ENCODE measurements around the gene ZBTB45.
"Not testable (repeated sequence)": the region's sequence is repeated elsewhere in the genome, so short reads cannot be mapped to it uniquely, and the experiment has no call there.

Gene ZBTB45

GRCh38 chr19:58507602-58508223 is 11.9 kb downstream of the ZBTB45 start:
- H3K9me3 ChIP-seq (ENCODE audit: control insufficient read depth, insufficient read depth, low read length); H3K27me3 ChIP-seq (ENCODE audit: control insufficient read depth, insufficient read depth, low read length); H3K36me3 ChIP-seq (ENCODE audit: control insufficient read depth, insufficient read depth, low read length); H3K27ac ChIP-seq (ENCODE audit: low read length); DNase-seq (ENCODE audit: low read depth, low spot score); H3K4me3 ChIP-seq (ENCODE audit: low read length); H3K4me1 ChIP-seq (ENCODE audit: control insufficient read depth, insufficient read depth, low read length): not testable (repeated sequence)
- no CpG with 5 or more reads among the region's 8 CpGs for WGBS (ENCODE audit: insufficient coverage, insufficient read length)

GRCh38 chr19:58500242-58500641 is 19.4 kb downstream of the ZBTB45 start:
- no CpG with 5 or more reads among the region's 14 CpGs for WGBS (ENCODE audit: insufficient coverage, insufficient read length)
- Histone ChIP-seq H3K36me3 (ENCODE audit: control insufficient read depth, insufficient read depth, low read length) (no peaks in the 10 kb centered on the region), H3K27ac (ENCODE audit: low read length) (no peak overlapping the region), H3K9me3 (ENCODE audit: control insufficient read depth, insufficient read depth, low read length) (no peaks in the 10 kb centered on the region), H3K4me3 (ENCODE audit: low read length) (no peak overlapping the region; the same call in 1 of the 2 replicates), H3K4me1 (ENCODE audit: control insufficient read depth, insufficient read depth, low read length) (peaks cover 4% of the 10 kb centered on the region; the same call in 1 of the 2 replicates), H3K27me3 (ENCODE audit: control insufficient read depth, insufficient read depth, low read length) (no peaks in the 10 kb centered on the region)
- DNase-seq (ENCODE audit: low read depth, low spot score) = no peak

- H3K27ac ChIP-seq (ENCODE audit: low read length) = no peak overlapping the region
- DNase-seq (ENCODE audit: low read depth, low spot score) = peak; percentile 88
- peaks cover 4% of the 10 kb centered on the region; the same call in 1 of the 2 replicates for H3K4me1 ChIP-seq (ENCODE audit: control insufficient read depth, insufficient read depth, low read length)
- peak overlapping the region; percentile 82 for H3K4me3 ChIP-seq (ENCODE audit: low read length)
- H3K36me3 ChIP-seq (ENCODE audit: control insufficient read depth, insufficient read depth, low read length) = no peaks in the 10 kb centered on the region
- WGBS (ENCODE audit: insufficient coverage, insufficient read length) = no CpG with 5 or more reads among the region's 60 CpGs
- no peaks in the 10 kb centered on the region for H3K9me3 ChIP-seq (ENCODE audit: control insufficient read depth, insufficient read depth, low read length)
- no peaks in the 10 kb centered on the region for H3K27me3 ChIP-seq (ENCODE audit: control insufficient read depth, insufficient read depth, low read length)
Observed at GRCh38 chr19:58499021-58499927, 20.3 kb downstream of the ZBTB45 start.

DNA sequence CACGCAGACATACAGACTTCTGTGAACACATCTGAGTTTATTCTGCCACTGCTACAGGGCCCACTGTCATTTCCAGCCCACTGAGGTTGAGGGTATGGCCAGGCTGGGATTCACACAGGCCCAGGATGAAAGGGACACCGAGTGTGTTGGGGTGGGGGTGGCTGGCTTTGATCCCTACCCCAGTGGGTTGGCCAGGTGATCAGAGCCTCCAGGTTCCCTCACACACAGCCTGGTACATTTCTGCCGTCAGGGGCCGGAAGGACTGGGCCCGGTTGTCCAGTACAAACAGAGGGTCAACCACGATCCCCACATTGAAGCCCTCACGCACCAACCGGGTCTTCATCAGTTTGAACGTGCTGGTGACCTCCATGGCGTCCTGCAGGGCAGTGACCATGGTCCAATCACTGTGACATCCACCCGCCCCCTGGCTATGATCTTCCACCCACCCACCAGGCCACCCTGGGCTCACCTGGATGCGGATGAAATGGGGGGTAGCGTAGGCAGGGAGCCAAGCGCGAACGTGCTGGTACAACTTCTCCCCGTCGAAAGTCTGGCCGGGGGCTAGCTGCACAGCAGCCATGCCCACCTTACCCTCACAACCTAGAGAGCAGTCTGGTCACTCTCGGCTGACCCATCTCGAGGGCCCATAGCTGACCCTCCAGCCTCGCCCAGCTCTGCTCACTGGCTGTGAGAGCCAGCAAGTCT is 21.1 kb downstream of the ZBTB45 start:
- Histone ChIP-seq H3K27me3 (ENCODE audit: control insufficient read depth, insufficient read depth, low read length) (no peaks in the 10 kb centered on the region), H3K36me3 (ENCODE audit: control insufficient read depth, insufficient read depth, low read length) (no peaks in the 10 kb centered on the region), H3K9me3 (ENCODE audit: control insufficient read depth, insufficient read depth, low read length) (no peaks in the 10 kb centered on the region), H3K27ac (ENCODE audit: low read length) (no peak overlapping the region), H3K4me1 (ENCODE audit: control insufficient read depth, insufficient read depth, low read length) (peaks cover 4% of the 10 kb centered on the region; the same call in 1 of the 2 replicates), H3K4me3 (ENCODE audit: low read length) (peak overlapping the region; percentile 82)
- WGBS (ENCODE audit: insufficient coverage, insufficient read length) = no CpG with 5 or more reads among the region's 22 CpGs
- DNase-seq (ENCODE audit: low read depth, low spot score) = no peak

DNA sequence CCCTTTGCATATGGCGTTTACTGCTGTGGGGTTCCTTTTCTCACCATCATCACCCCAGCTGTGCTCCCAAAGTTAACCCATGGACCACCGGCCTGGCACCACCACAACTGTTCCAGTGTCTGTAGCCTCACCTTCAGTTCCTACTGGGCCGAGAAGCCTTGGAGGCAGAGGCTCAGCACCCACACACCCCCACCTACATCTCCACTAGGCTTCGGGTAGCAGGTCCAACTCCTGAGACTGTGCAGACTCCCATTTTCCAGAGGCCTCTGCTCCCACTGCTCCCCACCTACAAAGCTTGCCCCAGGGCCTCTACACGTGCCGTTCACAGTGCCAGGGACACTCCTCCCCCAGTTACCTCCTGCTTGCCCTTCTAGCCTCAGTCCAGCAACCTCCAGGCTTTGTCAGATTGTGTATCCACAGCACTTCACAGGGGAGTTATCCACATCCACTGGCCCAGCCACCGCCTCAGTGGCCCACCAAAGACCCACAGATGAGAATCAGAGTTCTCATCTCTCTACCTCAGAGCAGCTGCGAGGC is 21.9 kb downstream of the ZBTB45 start:
- Histone ChIP-seq H3K36me3 (ENCODE audit: control insufficient read depth, insufficient read depth, low read length) (no peaks in the 10 kb centered on the region), H3K4me3 (ENCODE audit: low read length) (no peak overlapping the region), H3K27ac (ENCODE audit: low read length) (no peak overlapping the region), H3K27me3 (ENCODE audit: control insufficient read depth, insufficient read depth, low read length) (no peaks in the 10 kb centered on the region), H3K9me3 (ENCODE audit: control insufficient read depth, insufficient read depth, low read length) (no peaks in the 10 kb centered on the region), H3K4me1 (ENCODE audit: control insufficient read depth, insufficient read depth, low read length) (peaks cover 4% of the 10 kb centered on the region; the same call in 1 of the 2 replicates)
- WGBS (ENCODE audit: insufficient coverage, insufficient read length) = no CpG with 5 or more reads among the region's 8 CpGs
- no peak for DNase-seq (ENCODE audit: low read depth, low spot score)

DNA sequence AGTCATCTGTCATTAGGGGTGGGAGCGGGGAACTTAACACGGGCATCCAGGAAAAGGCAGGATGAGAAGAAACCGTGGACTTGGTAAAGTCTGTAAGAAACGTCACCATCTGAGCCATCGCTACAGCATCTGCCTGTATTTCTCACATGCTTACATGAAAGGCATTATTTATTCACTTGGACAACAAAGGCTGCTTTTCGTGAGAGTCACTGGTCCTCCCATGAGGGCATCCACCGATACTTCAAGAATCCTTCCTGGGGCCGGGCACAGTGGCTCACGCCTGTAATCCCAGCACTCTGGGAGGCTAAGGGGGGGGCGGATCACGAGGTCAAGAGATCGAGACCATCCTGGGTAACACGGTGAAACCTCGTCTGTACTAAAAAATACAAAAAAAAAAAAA is 27.3 kb downstream of the ZBTB45 start:
- H3K36me3 ChIP-seq (ENCODE audit: control insufficient read depth, insufficient read depth, low read length) = no peaks in the 10 kb centered on the region
- no peaks in the 10 kb centered on the region for H3K27me3 ChIP-seq (ENCODE audit: control insufficient read depth, insufficient read depth, low read length)
- H3K4me1 ChIP-seq (ENCODE audit: control insufficient read depth, insufficient read depth, low read length) = no peaks in the 10 kb centered on the region
- no peak for DNase-seq (ENCODE audit: low read depth, low spot score)
- no peak overlapping the region for H3K4me3 ChIP-seq (ENCODE audit: low read length)
- no peaks in the 10 kb centered on the region for H3K9me3 ChIP-seq (ENCODE audit: control insufficient read depth, insufficient read depth, low read length)
- no peak overlapping the region for H3K27ac ChIP-seq (ENCODE audit: low read length)
- no CpG with 5 or more reads among the region's 14 CpGs for WGBS (ENCODE audit: insufficient coverage, insufficient read length)

GRCh38 chr19:58491393-58491792 is 28.2 kb downstream of the ZBTB45 start:
- Histone ChIP-seq H3K9me3 (ENCODE audit: control insufficient read depth, insufficient read depth, low read length) (no peaks in the 10 kb centered on the region), H3K36me3 (ENCODE audit: control insufficient read depth, insufficient read depth, low read length) (no peaks in the 10 kb centered on the region), H3K4me1 (ENCODE audit: control insufficient read depth, insufficient read depth, low read length) (no peaks in the 10 kb centered on the region), H3K27me3 (ENCODE audit: control insufficient read depth, insufficient read depth, low read length) (no peaks in the 10 kb centered on the region), H3K4me3 (ENCODE audit: low read length) (no peak overlapping the region), H3K27ac (ENCODE audit: low read length) (no peak overlapping the region)
- no peak for DNase-seq (ENCODE audit: low read depth, low spot score)
- no CpG with 5 or more reads among the region's 5 CpGs for WGBS (ENCODE audit: insufficient coverage, insufficient read length)

- not testable (repeated sequence) for H3K4me1 ChIP-seq (ENCODE audit: control insufficient read depth, insufficient read depth, low read length); DNase-seq (ENCODE audit: low read depth, low spot score); H3K27ac ChIP-seq (ENCODE audit: low read length); H3K9me3 ChIP-seq (ENCODE audit: control insufficient read depth, insufficient read depth, low read length); H3K4me3 ChIP-seq (ENCODE audit: low read length); H3K36me3 ChIP-seq (ENCODE audit: control insufficient read depth, insufficient read depth, low read length); H3K27me3 ChIP-seq (ENCODE audit: control insufficient read depth, insufficient read depth, low read length)
- 100% methylated on average over 1 of the region's 5 CpGs for WGBS (ENCODE audit: insufficient coverage, insufficient read length)
Observed at GRCh38 chr19:58484349-58484748, 35.3 kb downstream of the ZBTB45 start.

GRCh38 chr19:58483776-58484175 is 35.8 kb downstream of the ZBTB45 start:
- H3K36me3 ChIP-seq (ENCODE audit: control insufficient read depth, insufficient read depth, low read length) = no peaks in the 10 kb centered on the region
- no peak for DNase-seq (ENCODE audit: low read depth, low spot score)
- no peak overlapping the region for H3K4me3 ChIP-seq (ENCODE audit: low read length)
- H3K27me3 ChIP-seq (ENCODE audit: control insufficient read depth, insufficient read depth, low read length) = no peaks in the 10 kb centered on the region
- H3K9me3 ChIP-seq (ENCODE audit: control insufficient read depth, insufficient read depth, low read length) = no peaks in the 10 kb centered on the region
- no peak overlapping the region for H3K27ac ChIP-seq (ENCODE audit: low read length)
- no CpG with 5 or more reads among the region's 2 CpGs for WGBS (ENCODE audit: insufficient coverage, insufficient read length)
- no peaks in the 10 kb centered on the region for H3K4me1 ChIP-seq (ENCODE audit: control insufficient read depth, insufficient read depth, low read length)

GRCh38 chr19:58482372-58482771 is 37.2 kb downstream of the ZBTB45 start:
- Histone ChIP-seq H3K36me3 (ENCODE audit: control insufficient read depth, insufficient read depth, low read length) (no peaks in the 10 kb centered on the region), H3K27ac (ENCODE audit: low read length) (no peak overlapping the region), H3K27me3 (ENCODE audit: control insufficient read depth, insufficient read depth, low read length) (no peaks in the 10 kb centered on the region), H3K9me3 (ENCODE audit: control insufficient read depth, insufficient read depth, low read length) (no peaks in the 10 kb centered on the region), H3K4me1 (ENCODE audit: control insufficient read depth, insufficient read depth, low read length) (no peaks in the 10 kb centered on the region), H3K4me3 (ENCODE audit: low read length) (no peak overlapping the region)
- no peak for DNase-seq (ENCODE audit: low read depth, low spot score)
- WGBS (ENCODE audit: insufficient coverage, insufficient read length) = no CpG with 5 or more reads among the region's 7 CpGs
